HepG2 (cell line): ENCODE results near the gene CROCC.

ENCODE experiments used
- TCF7L2 ChIP-seq: IDR thresholded peaks from 2 replicates; pipeline ENCODE4 v1.6.1; 2011; ENCODE audit warnings: mild to moderate bottlenecking, low read depth, low read length, moderate library complexity
- ZFP36 ChIP-seq: fragments of 150-350 bp; IDR thresholded peaks from 2 replicates; pipeline ENCODE4 v1.6.1; 2018; ENCODE audit warnings: borderline replicate concordance, low read length, low read depth; ENCODE audit not compliant: partially characterized antibody

DNA sequence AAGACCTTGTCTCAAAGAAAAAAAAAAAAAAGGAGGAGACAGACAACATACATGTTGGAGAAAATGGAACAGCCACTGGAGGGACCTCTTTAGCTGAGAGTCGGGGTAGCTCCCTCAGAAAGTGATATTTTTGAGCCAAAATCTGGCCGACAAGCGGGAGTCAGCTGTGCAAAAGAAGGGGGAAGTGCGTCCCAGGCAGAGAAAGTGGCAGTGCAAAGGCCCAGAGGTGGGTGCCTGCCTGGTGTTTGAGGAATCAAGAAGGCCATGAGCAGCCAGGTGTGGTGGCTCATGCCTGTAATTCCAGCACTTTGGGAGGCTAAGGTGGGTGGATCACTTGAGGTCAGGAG, 6.1 kb upstream of the CROCC start:
- no peak for TF ChIP-seq ZFP36
- no peak for TF ChIP-seq TCF7L2
